Left lung (tissue), 10 donors: Measurements from ENCODE around the gene PCDHA3. TPM values are rescaled to one million over a fixed set of nuclear protein-coding genes. Genes with fewer than 3 reads are reported as not detected.
"Not testable (repeated sequence)": the region's sequence is repeated elsewhere in the genome, so short reads cannot be mapped to it uniquely, and the experiment has no call there.

Experiments
- ATAC-seq: fragments of 200-7000 bp; cut with Tn5 transposase; one replicate; pipeline ENCODE4 v1.9.1; 2020; ENCODE audit warnings: moderate library complexity
- DNase-seq, 4 donors: peaks; one replicate each; pipeline ENCODE4 v3.0.0-alpha.2; 2013 to 2020
- H3K27ac ChIP-seq, 2 donors: fragments of 200-600 bp; sonication (generic) in 1 of 2; one replicate each; pipeline versions ENCODE4 v1.5.0 to v1.8.0; 2020 to 2021
- H3K27me3 ChIP-seq, 2 donors: fragments of 200-600 bp; sonication (generic) in 1 of 2; one replicate each; pipeline versions ENCODE4 v1.5.0 to v1.8.0; 2020 to 2021
- H3K36me3 ChIP-seq, 2 donors: fragments of 200-600 bp; sonication (generic) in 1 of 2; one replicate each; pipeline versions ENCODE4 v1.5.0 to v1.8.0; 2020 to 2021
- H3K4me1 ChIP-seq, 2 donors: fragments of 200-600 bp; one replicate each; pipeline ENCODE4 v1.8.0; 2021
- H3K4me3 ChIP-seq, 2 donors: fragments of 200-600 bp; sonication (generic) in 1 of 2; one replicate each; pipeline versions ENCODE4 v1.5.0 to v1.8.0; 2020 to 2021; ENCODE audit warnings: mild to moderate bottlenecking in 1 of 2
- H3K9me3 ChIP-seq, 2 donors: fragments of 200-600 bp; sonication (generic) in 1 of 2; one replicate each; pipeline versions ENCODE4 v1.5.0 to v1.8.0; 2020 to 2021
- intact Hi-C, 2 donors: fragments of 100-400 bp; cut with DNase I; formaldehyde crosslinking; loops; one replicate each; pipeline versions ENCODE4 v1.11.2 to v1.14.2; 2022
- polyA plus RNA-seq, 6 donors: library from polyadenylated mRNA; unstranded; fragments of 120-200 nt; gene quantifications; one replicate each; pipeline ENCODE4 v1.2.1, GENCODE V29; 2013; ENCODE audit not compliant: insufficient read length in 6 of 6
- total RNA-seq, 2 donors: library from RNA; stranded (reverse); fragmentation: NEBNext Ultra II Directional; extraction: Animal tissue kit (Norgen Biotek cat#: 25700); gene quantifications; one replicate each; pipeline ENCODE4 v1.2.1, GENCODE V29; 2021
- TF ChIP-seq, protein P1 (sequence below), 2 donors: fragments of 200-600 bp; sonication (generic) in 1 of 2; IDR thresholded peaks; one replicate each; pipeline versions ENCODE4 v1.5.0 to v1.8.0; 2021; ENCODE audit warnings: antibody characterized with exemption in 2 of 2
- donor health status: DM: no; HTN: yes; CAD: no.
- donor health status: DM: no; HTN: no; CAD: no.

Gene PCDHA3
- total and polyA plus RNA-seq, 8 donors, result 0.21 to 0.73 (median 0.43) TPM

DNA sequence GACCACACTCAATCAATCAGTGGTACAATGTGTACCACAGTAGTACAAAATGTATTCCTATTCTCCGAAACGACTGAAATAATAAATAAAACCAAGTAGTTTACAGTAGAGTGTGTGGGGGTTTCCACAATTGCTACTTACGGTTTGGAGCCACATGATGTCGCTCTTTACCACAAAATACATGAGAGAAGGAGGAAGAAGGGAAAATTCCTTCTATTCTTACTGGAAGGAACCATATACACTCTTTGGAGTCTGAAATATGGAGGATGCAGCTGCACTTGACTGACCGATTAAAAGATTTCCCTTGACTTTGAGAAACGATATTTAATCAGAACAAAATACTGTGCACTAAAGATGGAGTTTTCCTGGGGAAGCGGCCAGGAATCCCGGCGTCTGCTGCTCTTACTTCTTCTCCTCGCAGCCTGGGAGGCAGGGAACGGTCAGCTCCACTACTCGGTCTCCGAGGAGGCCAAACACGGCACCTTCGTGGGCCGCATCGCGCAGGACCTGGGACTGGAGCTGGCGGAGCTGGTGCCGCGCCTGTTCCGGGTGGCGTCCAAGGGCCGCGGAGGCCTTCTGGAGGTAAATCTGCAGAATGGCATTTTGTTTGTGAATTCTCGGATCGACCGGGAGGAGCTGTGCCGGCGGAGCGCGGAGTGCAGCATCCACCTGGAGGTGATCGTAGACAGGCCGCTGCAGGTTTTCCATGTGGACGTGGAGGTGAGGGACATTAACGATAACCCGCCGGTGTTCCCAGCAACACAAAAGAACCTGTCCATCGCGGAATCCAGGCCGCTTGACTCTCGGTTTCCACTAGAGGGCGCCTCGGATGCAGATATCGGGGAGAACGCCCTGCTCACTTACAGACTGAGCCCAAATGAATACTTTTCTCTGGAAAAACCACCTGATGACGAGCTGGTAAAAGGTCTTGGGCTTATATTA lies 6.2 kb downstream of the PCDHA3 start, which contains the start of gene PCDHA4:
Gene PCDHA4 (plus strand): TSS at position 235 of the 942 bp plus-strand sequence.
- Histone ChIP-seq H3K4me1 (no peaks in the 10 kb centered on the region), H3K4me3 (no peak within 1 kb of the TSS), H3K27ac (no peak within 1 kb of the TSS), H3K36me3 (no peaks in the 10 kb centered on the region), H3K27me3 (peaks cover 0 to 36% of the 10 kb centered on the region in 2 donors), H3K9me3 (peaks cover 0 to 67% of the 10 kb centered on the region in 2 donors)
- TF ChIP-seq, protein P1, sequence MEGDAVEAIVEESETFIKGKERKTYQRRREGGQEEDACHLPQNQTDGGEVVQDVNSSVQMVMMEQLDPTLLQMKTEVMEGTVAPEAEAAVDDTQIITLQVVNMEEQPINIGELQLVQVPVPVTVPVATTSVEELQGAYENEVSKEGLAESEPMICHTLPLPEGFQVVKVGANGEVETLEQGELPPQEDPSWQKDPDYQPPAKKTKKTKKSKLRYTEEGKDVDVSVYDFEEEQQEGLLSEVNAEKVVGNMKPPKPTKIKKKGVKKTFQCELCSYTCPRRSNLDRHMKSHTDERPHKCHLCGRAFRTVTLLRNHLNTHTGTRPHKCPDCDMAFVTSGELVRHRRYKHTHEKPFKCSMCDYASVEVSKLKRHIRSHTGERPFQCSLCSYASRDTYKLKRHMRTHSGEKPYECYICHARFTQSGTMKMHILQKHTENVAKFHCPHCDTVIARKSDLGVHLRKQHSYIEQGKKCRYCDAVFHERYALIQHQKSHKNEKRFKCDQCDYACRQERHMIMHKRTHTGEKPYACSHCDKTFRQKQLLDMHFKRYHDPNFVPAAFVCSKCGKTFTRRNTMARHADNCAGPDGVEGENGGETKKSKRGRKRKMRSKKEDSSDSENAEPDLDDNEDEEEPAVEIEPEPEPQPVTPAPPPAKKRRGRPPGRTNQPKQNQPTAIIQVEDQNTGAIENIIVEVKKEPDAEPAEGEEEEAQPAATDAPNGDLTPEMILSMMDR (IDR thresholded peaks at IDR 0.05), result peak; percentile 21 to 28
- ATAC-seq (peak; percentile 71), DNase-seq (no peak)
- intact Hi-C loops, result no loop called here

DNA sequence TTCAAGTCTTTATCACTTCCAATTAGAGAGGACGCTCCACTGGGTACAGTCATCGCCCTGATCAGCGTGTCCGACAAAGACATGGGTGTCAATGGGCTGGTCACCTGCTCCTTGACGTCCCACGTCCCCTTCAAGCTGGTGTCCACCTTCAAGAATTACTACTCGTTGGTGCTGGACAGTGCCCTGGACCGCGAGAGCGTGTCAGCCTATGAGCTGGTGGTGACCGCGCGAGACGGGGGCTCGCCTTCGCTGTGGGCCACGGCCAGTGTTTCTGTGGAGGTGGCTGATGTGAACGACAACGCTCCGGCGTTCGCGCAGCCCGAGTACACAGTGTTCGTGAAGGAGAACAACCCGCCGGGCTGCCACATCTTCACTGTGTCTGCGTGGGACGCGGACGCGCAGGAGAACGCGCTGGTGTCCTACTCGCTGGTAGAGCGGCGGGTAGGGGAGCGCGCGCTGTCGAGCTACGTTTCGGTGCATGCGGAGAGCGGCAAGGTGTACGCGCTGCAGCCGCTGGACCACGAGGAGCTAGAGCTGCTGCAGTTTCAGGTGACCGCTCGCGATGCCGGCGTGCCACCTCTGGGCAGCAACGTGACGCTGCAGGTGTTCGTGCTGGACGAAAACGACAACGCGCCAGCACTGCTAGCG lies 7.5 kb downstream of the PCDHA3 start:
- H3K27ac ChIP-seq, H3K36me3 ChIP-seq, intact Hi-C loops, ATAC-seq, H3K4me3 ChIP-seq, H3K4me1 ChIP-seq: not testable (repeated sequence)
- H3K27me3 ChIP-seq, result peaks cover 0 to 23% of the 10 kb centered on the region in 2 donors
- H3K9me3 ChIP-seq, result peaks cover 0 to 59% of the 10 kb centered on the region in 2 donors
- DNase-seq, result peak in 1 of 4 donors; percentile 72

DNA sequence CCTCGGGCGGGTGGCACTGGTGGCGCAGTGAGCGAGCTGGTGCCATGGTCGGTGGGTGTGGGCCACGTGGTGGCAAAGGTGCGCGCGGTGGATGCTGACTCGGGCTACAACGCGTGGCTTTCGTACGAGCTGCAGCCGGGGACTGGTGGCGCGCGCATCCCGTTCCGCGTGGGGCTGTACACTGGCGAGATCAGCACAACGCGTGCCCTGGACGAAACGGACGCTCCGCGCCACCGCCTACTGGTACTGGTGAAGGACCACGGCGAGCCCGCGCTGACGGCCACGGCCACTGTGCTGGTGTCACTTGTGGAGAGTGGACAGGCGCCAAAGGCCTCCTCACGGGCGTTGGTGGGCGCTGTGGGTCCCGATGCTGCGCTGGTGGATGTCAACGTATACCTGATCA lies 8.0 kb downstream of the PCDHA3 start:
- Histone ChIP-seq H3K9me3 (peaks cover 0 to 58% of the 10 kb centered on the region in 2 donors), H3K36me3 (no peaks in the 10 kb centered on the region)
- intact Hi-C loops, result no loop called here

DNA sequence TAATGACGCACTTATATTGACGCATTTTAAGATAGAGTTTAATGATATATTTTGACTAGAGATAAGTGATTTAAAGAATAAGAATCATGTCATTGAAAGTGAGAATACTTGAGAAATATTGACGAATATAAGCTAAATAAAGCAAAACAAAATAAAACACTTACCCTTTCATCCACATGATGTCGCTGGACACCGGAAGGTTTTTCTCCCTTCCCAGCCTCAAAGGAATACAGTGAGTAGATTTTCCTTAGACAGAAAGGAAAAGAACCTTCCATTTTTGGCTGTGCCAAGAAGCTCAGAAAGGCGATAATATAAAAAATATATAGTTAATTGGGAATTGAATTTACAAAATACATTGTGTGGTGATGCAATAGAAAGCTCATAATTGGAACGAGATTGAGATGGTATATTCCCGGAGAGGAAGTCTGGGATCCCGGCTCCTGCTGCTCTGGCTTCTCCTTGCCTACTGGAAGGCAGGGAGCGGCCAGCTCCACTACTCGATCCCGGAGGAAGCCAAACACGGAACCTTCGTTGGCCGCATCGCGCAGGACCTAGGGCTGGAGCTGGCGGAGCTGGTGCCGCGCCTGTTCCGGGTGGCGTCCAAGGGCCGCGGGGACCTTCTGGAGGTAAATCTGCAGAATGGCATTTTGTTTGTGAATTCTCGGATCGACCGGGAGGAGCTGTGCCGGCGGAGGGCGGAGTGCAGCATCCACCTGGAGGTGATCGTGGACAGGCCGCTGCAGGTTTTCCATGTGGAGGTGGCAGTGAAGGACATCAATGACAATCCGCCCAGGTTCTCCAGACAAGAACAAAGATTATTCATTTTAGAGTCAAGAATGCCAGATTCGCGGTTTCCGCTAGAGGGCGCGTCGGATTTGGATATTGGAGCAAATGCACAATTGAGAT lies 20.8 kb downstream of the PCDHA3 start, which contains the start of gene PCDHA5:
Gene PCDHA5 (plus strand): TSS at position 239 of the 906 bp plus-strand sequence.
- no peak within 1 kb of the TSS for H3K4me3 ChIP-seq
- H3K4me1 ChIP-seq, result no peaks in the 10 kb centered on the region
- H3K36me3 ChIP-seq, result no peaks in the 10 kb centered on the region
- ATAC-seq (no peak), DNase-seq (peak in 1 of 4 donors; percentile 57)
- TF ChIP-seq, protein P1 (IDR thresholded peaks at IDR 0.05), result peak in 1 of 2 donors; percentile 32
- H3K27me3 ChIP-seq, result peaks cover 6 to 62% of the 10 kb centered on the region in 2 donors
- intact Hi-C loops, result no loop called here
- no peak within 1 kb of the TSS for H3K27ac ChIP-seq
- H3K9me3 ChIP-seq, result peaks cover 0 to 38% of the 10 kb centered on the region in 2 donors

More for the DNA sequence above, 8.0 kb downstream of the PCDHA3 start:
- peak in 1 of 4 donors; percentile 77 for DNase-seq
- TF ChIP-seq, protein P1 (IDR thresholded peaks at IDR 0.05), result no peak
- H3K27ac ChIP-seq, result no peak overlapping the region
- no peak for ATAC-seq
- H3K27me3 ChIP-seq, result peaks cover 0 to 21% of the 10 kb centered on the region in 2 donors
- H3K4me1 ChIP-seq, result no peaks in the 10 kb centered on the region
- no peak overlapping the region for H3K4me3 ChIP-seq

DNA sequence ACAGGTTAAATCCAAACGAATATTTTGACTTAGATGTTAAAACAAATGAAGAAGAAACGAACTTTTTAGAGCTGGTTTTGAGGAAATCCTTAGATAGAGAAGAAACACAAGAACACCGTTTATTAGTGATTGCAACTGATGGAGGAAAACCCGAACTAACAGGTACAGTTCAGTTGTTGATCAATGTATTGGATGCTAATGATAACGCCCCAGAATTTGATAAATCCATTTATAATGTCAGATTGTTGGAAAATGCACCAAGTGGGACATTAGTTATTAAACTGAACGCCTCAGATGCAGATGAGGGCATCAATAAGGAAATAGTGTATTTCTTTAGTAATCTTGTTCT lies 21.4 kb downstream of the PCDHA3 start:
- Histone ChIP-seq H3K36me3 (no peaks in the 10 kb centered on the region), H3K9me3 (peaks cover 0 to 36% of the 10 kb centered on the region in 2 donors), H3K4me3 (no peak overlapping the region), H3K4me1 (no peaks in the 10 kb centered on the region), H3K27ac (no peak overlapping the region), H3K27me3 (peaks cover 11 to 68% of the 10 kb centered on the region in 2 donors)
- DNase-seq (no peak), ATAC-seq (no peak)
- intact Hi-C loops, result no loop called here
- TF ChIP-seq, protein P1 (IDR thresholded peaks at IDR 0.05), result no peak

DNA sequence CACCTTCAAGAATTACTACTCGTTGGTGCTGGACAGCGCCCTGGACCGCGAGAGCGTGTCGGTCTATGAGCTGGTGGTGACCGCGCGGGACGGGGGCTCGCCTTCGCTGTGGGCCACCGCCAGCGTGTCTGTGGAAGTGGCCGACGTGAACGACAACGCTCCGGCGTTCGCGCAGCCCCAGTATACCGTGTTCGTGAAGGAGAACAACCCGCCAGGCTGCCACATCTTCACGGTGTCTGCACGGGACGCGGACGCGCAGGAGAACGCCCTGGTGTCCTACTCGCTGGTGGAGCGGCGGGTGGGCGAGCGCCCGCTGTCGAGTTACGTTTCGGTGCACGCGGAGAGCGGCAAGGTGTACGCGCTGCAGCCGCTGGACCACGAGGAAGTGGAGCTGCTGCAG lies 22.1 kb downstream of the PCDHA3 start:
- H3K36me3 ChIP-seq, intact Hi-C loops: not testable (repeated sequence)
- DNase-seq, result peak in 1 of 4 donors; percentile 71

More for the DNA sequence above, 22.1 kb downstream of the PCDHA3 start:
- Histone ChIP-seq H3K9me3 (peaks cover 0 to 41% of the 10 kb centered on the region in 2 donors), H3K27me3 (peaks cover 18 to 75% of the 10 kb centered on the region in 2 donors)
- ATAC-seq, H3K27ac ChIP-seq, H3K4me1 ChIP-seq, H3K4me3 ChIP-seq: not testable (repeated sequence)
